ENCODE results near the gene PLA2G2D. TPM values are rescaled to one million over a fixed set of nuclear protein-coding genes. Genes with fewer than 3 reads are reported as not detected.

Gene PLA2G2D
- total RNA-seq (2022; extraction: Qiagen RNA extraction): 0.05 TPM in 1 of 5 replicates, not detected in the others

DNA sequence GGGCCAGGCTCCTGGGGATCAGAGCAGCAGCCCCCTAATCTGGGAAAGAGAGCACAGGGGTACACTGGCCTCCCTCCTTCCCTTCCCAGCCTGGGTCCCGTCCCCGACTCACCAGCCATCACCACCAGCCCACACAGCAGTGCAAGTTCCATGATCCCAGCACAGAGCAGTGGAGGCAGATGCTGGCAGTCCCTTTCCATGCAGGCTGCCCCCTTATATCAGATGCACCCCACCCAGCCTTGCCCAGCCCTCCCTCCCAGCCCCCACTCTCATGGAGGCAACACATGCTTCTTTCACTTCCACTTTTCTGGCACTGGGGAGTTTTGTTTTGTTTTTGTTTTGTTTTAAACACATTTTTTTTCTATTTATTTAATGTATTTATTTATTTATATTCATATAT is at the start of gene PLA2G2D:
Gene PLA2G2D (minus strand): TSS at position 190 of the 400 bp plus-strand sequence. CDS start 38 bp downstream, at position 152.

DNA sequence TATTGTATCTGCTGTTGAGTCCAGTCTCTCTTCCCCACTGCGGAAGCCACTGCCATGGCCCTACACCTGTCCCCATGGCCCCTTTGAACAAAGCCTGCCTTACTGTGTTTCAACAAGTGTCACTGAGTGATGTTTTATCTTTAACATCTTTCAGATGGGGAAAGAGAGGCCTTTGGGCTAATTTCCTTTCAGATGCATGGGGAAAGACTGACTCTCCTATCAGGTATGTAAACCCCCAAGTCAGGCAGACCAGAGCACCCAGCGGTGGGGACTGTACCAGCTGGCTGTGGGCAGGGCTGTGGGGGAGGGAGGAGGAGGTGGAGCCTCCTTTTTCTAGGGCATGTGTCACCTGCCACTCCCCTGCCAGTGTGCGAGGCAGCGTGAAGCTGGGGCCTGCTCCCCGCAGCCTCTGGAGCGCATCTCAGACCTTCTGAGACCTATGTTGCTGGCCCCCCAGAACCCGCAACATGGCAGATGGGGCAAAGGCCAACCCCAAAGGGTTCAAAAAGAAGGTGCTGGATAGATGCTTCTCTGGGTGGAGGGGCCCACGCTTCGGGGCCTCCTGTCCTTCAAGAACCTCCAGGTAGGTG is 19.7 kb upstream of the PLA2G2D start, which contains the start of gene PLA2G2F:
Gene PLA2G2F (plus strand): TSS at position 363 of the 590 bp plus-strand sequence. CDS start 105 bp downstream, at position 468.

GRCh38 chr1:20069874-20070273 is 49.5 kb downstream of the PLA2G2D start, which contains the start of gene PLA2G5:
PLA2G5 (plus strand) TSS chr1:20070194; CDS start chr1:20084831, 14,637 bp downstream.

Other genes with a start within 250 kb of the PLA2G2D start
- gene OTUD3, start 237.1 kb downstream of the PLA2G2D start, total RNA-seq (2022; extraction: Qiagen RNA extraction): 2.2 to 3.4 TPM (median 2.6 TPM) in 5 replicates
- gene PLA2G2E, start 195.9 kb downstream of the PLA2G2D start, total RNA-seq (2022; extraction: Qiagen RNA extraction): not detected in 5 replicates
- not detected in 5 replicates for gene PLA2G2A, start 139.9 kb downstream of the PLA2G2D start, total RNA-seq (2022; extraction: Qiagen RNA extraction)
- not detected in 5 replicates for gene PLA2G5, start 49.3 kb downstream of the PLA2G2D start, total RNA-seq (2022; extraction: Qiagen RNA extraction)
- not detected in 5 replicates for gene PLA2G2F, start 19.8 kb upstream of the PLA2G2D start, total RNA-seq (2022; extraction: Qiagen RNA extraction)
- 0.01 to 0.02 TPM in 2 of 5 replicates, not detected in the others for gene UBXN10, start 66.6 kb upstream of the PLA2G2D start, total RNA-seq (2022; extraction: Qiagen RNA extraction)
- not detected in 5 replicates for gene PLA2G2C, start 67.0 kb upstream of the PLA2G2D start, total RNA-seq (2022; extraction: Qiagen RNA extraction)
- gene VWA5B1, start 171.3 kb upstream of the PLA2G2D start, total RNA-seq (2022; extraction: Qiagen RNA extraction): not detected in 5 replicates